Activated CD8-positive, alpha-beta memory T cell treated with anti-CD3 and anti-CD28 coated beads, Interleukin-2, amount 10 ng/mL, durations not matched to agents 7 days and 5 days (primary cell): ENCODE results near the gene WNK1. TPM values are rescaled to one million over a fixed set of nuclear protein-coding genes. Genes with fewer than 3 reads are reported as not detected.

Experiments
- ATAC-seq: fragments of 150-1000 bp; cut with Tn5 transposase; one replicate; pipeline ENCODE4 v1.10.0; 2021; ENCODE audit warnings: moderate library complexity
- CTCF ChIA-PET: fragments of 350-600 bp; sonication (Branson Sonifier 250); formaldehyde crosslinking; loops from one replicate; lab custom pipeline; 2021; ENCODE audit warnings: antibody characterized with exemption; lab: Charles Lee
- DNase-seq: peaks from one replicate; pipeline ENCODE4 v3.0.0-alpha.2; 2020
- H3K27ac Mint-ChIP-seq: one replicate; pipeline ENCODE4 v1.8.0; 2021; ENCODE audit warnings: mild to moderate bottlenecking, mixed read lengths
- H3K27me3 Mint-ChIP-seq: one replicate; pipeline ENCODE4 v1.8.0; 2021; ENCODE audit warnings: mixed read lengths
- H3K36me3 Mint-ChIP-seq: one replicate; pipeline ENCODE4 v1.8.0; 2021; ENCODE audit warnings: mild to moderate bottlenecking, mixed read lengths
- H3K4me1 Mint-ChIP-seq: one replicate; pipeline ENCODE4 v1.8.0; 2021; ENCODE audit warnings: mixed read lengths
- H3K4me3 Mint-ChIP-seq: one replicate; pipeline ENCODE4 v1.8.0; 2021; ENCODE audit warnings: mild to moderate bottlenecking, moderate library complexity, mixed read lengths
- H3K9me3 Mint-ChIP-seq: one replicate; pipeline ENCODE4 v1.8.0; 2022; ENCODE audit warnings: low read depth, mixed read lengths
- total RNA-seq, 2 experiments: library from RNA; stranded (reverse); gene quantifications; one replicate each; pipeline ENCODE4 v1.2.3, GENCODE V29; 2021

Gene WNK1
- total RNA-seq, 2 experiments from 2014 or later, result 199 to 211 TPM

DNA sequence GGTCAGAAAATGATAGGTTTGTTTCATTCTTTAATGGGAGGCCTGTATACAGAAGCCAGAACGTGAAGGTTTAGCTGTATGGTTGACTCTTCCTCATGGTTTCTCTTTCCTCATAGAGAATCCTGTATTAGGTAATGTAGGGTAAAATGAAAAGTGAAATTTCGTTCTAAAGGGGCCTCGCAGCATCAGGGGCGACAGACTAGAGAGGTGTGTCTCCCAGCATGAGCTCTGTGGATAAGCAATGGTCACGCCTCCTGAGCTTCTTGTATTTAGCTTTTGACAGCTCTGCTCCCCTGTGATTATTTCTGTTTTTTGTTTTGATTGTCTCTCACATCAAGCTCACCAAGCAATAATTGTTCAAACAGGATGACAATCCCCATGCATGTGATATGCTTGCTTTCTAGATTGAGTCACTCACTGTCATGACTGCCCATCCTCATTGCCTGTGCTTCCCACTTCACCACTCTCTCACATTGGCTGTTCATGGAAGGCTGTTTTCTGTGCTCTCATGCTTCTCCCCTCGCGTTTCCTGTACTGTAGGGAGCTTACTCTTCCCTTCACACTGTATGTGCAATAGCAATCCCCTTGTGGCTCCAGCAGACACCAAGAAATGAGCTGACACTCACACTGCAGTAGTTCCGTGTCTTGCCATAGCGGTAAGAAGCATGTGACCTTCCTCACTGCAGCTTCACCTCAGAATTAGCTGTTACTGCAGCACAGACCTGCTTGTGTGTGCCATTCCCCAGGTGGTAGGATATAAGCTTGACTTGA, 153.1 kb downstream of the WNK1 start:
- Mint-ChIP-seq H3K27me3 (no peaks in the 10 kb centered on the region), H3K4me3 (peak overlapping the region; percentile 5), H3K36me3 (peaks cover 61% of the 10 kb centered on the region), H3K27ac (peak overlapping the region; percentile 68), H3K9me3 (no peaks in the 10 kb centered on the region), H3K4me1 (peaks cover 38% of the 10 kb centered on the region)
- CTCF ChIA-PET, result interaction anchor here (0.8 to 2.3 kb wide), 8 partner anchors 10 to 336 kb away, joined by 3 to 8 read pairs (median 4); partner anchors contain the start of gene RAD52
- peak; percentile 68 for ATAC-seq
- peak; percentile 54 for DNase-seq

DNA sequence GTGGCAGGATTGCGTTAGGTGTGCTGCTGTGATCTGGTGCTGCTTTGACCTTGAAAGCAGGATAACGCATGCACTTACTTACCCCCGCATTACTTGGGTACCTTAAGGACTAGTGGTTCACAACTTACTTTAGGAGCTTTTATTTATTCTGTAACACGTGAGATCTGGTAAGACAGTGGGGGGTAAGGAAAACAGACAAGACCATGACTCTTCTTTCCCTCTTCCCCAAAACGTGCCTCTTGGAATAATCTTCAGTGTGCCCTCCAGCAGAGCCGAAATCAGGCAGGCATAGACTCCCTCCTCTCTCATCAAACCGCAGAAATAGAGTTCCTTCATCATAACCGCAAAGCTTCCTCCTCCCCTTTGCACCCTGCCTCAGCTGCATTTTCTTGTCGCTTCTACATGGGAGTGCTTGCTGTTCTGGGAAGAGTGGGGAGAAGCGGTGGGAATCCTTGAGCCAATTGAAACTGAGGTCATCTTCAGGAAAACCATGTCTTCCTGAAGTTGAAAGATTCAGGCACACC, 153.7 kb downstream of the WNK1 start:
- no peak for DNase-seq
- H3K27ac Mint-ChIP-seq, result peak overlapping the region; percentile 68
- CTCF ChIA-PET, result interaction anchor here (0.8 to 2.3 kb wide), 9 partner anchors 10 to 337 kb away, joined by 3 to 8 read pairs (median 3); partner anchors contain the start of gene RAD52
- peaks cover 38% of the 10 kb centered on the region for H3K4me1 Mint-ChIP-seq
- peak; percentile 21 for ATAC-seq
- H3K27me3 Mint-ChIP-seq, result no peaks in the 10 kb centered on the region
- H3K4me3 Mint-ChIP-seq, result no peak overlapping the region
- H3K36me3 Mint-ChIP-seq, result peaks cover 55% of the 10 kb centered on the region
- no peaks in the 10 kb centered on the region for H3K9me3 Mint-ChIP-seq

GRCh38 chr12:907413-908185, 155.2 kb downstream of the WNK1 start:
- DNase-seq (no peak), ATAC-seq (no peak)
- peaks cover 47% of the 10 kb centered on the region for H3K36me3 Mint-ChIP-seq
- no peak overlapping the region for H3K4me3 Mint-ChIP-seq
- H3K4me1 Mint-ChIP-seq, result peaks cover 36% of the 10 kb centered on the region
- no peaks in the 10 kb centered on the region for H3K27me3 Mint-ChIP-seq
- no peaks in the 10 kb centered on the region for H3K9me3 Mint-ChIP-seq
- CTCF ChIA-PET, result interaction anchor here (1.1 kb wide), 1 partner anchor 42 kb away, joined by 3 read pairs; the partner anchor contains the start of gene RAD52
- no peak overlapping the region for H3K27ac Mint-ChIP-seq

- H3K27ac Mint-ChIP-seq, result peak overlapping the region; percentile 11
Measured at GRCh38 chr12:909861-910260, 157.5 kb downstream of the WNK1 start.

DNA sequence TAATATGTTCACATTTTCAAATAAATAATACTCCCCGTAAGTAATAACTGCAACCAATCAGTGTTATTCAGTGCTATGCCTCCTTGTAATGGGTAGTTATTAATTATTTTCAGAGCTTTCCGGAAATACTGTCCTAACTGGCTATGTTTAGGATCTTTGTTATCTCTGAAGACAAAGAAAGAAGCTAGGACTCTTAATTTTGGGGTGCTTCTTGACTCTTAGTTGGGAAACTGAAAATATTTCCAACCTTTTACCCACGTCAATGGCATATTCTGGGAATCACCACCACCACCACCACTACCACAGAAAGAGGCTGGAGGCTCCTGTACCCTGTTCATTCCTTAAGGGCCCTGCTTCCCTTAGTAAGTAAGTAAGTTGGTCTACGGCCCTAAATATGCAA, 158.0 kb downstream of the WNK1 start:
- no peak for ATAC-seq
- peaks cover 55% of the 10 kb centered on the region for H3K36me3 Mint-ChIP-seq
- no peaks in the 10 kb centered on the region for H3K27me3 Mint-ChIP-seq
- H3K4me3 Mint-ChIP-seq, result no peak overlapping the region
- H3K27ac Mint-ChIP-seq, result no peak overlapping the region
- no peaks in the 10 kb centered on the region for H3K9me3 Mint-ChIP-seq
- H3K4me1 Mint-ChIP-seq, result peaks cover 26% of the 10 kb centered on the region
- CTCF ChIA-PET, result interaction anchor here (0.7 to 1.3 kb wide), 2 partner anchors 11 to 39 kb away, joined by 3 read pairs; partner anchors contain the start of gene RAD52
- no peak for DNase-seq

More at GRCh38 chr12:909861-910260, 157.5 kb downstream of the WNK1 start:
- peaks cover 52% of the 10 kb centered on the region for H3K36me3 Mint-ChIP-seq
- ATAC-seq (no peak), DNase-seq (no peak)
- H3K27me3 Mint-ChIP-seq, result no peaks in the 10 kb centered on the region
- H3K9me3 Mint-ChIP-seq, result no peaks in the 10 kb centered on the region
- H3K4me1 Mint-ChIP-seq, result peaks cover 25% of the 10 kb centered on the region
- CTCF ChIA-PET, result interaction anchor here (1.3 kb wide), 1 partner anchor 39 kb away, joined by 3 read pairs; the partner anchor contains the start of gene RAD52
- no peak overlapping the region for H3K4me3 Mint-ChIP-seq

- H3K27ac Mint-ChIP-seq, result no peak overlapping the region
- ATAC-seq, result no peak
- no peak for DNase-seq
- no peaks in the 10 kb centered on the region for H3K27me3 Mint-ChIP-seq
- H3K4me1 Mint-ChIP-seq, result peaks cover 22% of the 10 kb centered on the region
- peaks cover 48% of the 10 kb centered on the region for H3K36me3 Mint-ChIP-seq
- no peaks in the 10 kb centered on the region for H3K9me3 Mint-ChIP-seq
- no peak overlapping the region for H3K4me3 Mint-ChIP-seq
- CTCF ChIA-PET, result no interaction called here
Measured at GRCh38 chr12:911191-911826, 158.9 kb downstream of the WNK1 start.

DNA sequence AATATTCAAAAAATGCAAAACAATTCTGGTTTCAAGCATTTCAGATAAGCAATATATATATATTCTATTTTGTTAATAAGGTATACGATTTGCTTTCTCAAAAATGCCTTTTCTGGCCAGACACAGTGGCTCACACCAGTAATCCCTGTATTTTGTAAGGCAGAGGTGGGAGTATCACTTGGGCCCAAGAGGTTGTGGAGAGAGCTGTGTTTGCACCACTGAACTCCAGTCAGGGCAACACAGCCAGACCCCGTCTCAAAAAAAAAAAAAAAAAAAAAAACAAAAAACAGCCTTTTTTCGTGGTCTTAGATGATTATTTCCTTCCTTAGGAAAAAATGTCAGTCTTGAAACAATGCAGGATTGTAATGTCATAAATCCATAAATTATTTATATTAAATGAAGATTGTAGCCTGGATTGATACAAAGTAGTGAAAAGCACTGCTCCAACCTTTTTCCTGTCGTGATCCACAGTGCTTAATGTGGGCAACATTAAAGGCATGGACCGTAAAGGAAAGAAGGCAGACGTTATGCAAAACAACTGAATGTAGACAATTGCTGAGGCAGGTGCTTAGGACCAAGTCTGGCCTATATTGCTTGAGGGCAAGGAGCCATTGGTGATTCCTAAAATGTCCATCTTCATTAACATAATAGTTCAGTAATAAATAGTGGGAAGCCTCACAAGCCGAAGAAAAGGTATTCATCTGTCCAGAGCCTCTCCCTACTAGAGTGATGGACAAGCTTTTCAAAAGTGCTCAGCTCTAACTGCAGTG, 160.3 kb downstream of the WNK1 start:
- no peak overlapping the region for H3K27ac Mint-ChIP-seq
- DNase-seq, result no peak
- H3K27me3 Mint-ChIP-seq, result no peaks in the 10 kb centered on the region
- ATAC-seq, result no peak
- no peaks in the 10 kb centered on the region for H3K9me3 Mint-ChIP-seq
- H3K36me3 Mint-ChIP-seq, result peaks cover 53% of the 10 kb centered on the region
- peaks cover 24% of the 10 kb centered on the region for H3K4me1 Mint-ChIP-seq
- H3K4me3 Mint-ChIP-seq, result no peak overlapping the region
- CTCF ChIA-PET, result interaction anchor here (1.2 kb wide), 2 partner anchors 180 to 343 kb away, joined by 3 to 4 read pairs; no protein-coding TSS in a partner anchor

DNA sequence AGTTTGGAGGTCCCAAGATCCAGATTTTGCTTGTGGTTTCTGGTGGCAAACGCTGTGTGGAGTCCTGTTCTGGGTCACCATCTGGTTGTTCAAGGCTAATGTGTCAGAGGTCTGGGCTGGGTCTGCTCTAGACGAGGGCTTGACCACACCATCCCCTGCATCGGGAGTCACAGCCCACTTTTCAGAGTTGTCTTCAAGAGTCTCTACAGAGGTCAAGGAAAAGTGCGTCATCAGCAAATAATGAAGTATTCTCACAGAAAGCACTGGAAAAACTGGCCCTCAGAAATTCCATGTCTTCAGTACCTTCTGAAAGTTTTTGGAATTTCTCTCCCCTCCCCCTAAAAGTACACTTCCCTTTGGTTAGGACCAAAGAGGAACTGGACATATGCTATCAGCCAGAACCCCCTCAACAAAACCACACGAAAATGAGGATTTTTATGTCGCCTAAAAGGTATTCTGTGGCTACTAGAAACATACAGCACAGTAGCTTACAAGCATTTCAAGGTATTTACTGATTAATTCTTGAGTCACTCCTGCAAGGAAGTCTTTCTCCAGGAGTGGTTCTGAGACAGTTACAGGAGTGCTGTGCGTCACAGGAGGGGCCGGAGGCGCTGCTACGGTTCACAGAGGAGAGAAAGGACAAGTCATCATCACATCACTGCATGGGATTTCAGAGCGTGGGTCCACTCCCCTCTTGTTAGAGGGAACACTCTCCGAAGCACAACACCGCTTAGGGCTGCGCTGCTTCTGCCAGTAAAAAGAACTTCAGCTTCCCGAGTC, 161.7 kb downstream of the WNK1 start:
- ATAC-seq, result no peak
- Mint-ChIP-seq H3K27me3 (no peaks in the 10 kb centered on the region), H3K27ac (peak overlapping the region; percentile 71), H3K9me3 (no peaks in the 10 kb centered on the region), H3K4me1 (peaks cover 24% of the 10 kb centered on the region), H3K4me3 (no peak overlapping the region), H3K36me3 (peaks cover 55% of the 10 kb centered on the region)
- DNase-seq, result no peak
- CTCF ChIA-PET, result interaction anchor here (0.6 to 1.7 kb wide), 5 partner anchors 35 to 345 kb away, joined by 3 to 6 read pairs (median 4); partner anchors contain the start of gene RAD52

DNA sequence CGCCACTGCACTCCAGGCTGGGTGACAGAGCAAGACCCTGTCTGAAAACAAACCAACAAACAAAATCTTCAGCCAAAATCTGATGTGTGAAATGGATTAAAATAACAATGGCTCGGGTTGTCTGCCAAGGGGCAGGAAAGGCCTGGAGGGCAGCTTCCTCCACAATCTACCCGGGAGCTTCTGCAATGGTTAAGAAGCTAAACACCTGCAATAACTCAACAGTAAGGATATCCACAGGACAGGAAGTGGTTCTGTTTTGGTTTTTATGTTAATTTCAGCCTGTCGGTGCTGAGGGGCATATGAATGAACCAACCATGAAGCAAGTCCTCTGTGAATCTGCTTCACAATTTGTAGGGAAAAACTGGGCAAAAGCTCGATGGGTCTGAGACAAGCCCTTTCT, 162.7 kb downstream of the WNK1 start:
- H3K9me3 Mint-ChIP-seq, result no peaks in the 10 kb centered on the region
- no peaks in the 10 kb centered on the region for H3K27me3 Mint-ChIP-seq
- H3K36me3 Mint-ChIP-seq, result peaks cover 50% of the 10 kb centered on the region
- peak overlapping the region; percentile 71 for H3K27ac Mint-ChIP-seq
- CTCF ChIA-PET, result interaction anchor here (0.6 to 1.7 kb wide), 4 partner anchors 34 to 339 kb away, joined by 3 to 6 read pairs (median 4); partner anchors contain the start of gene RAD52
- H3K4me3 Mint-ChIP-seq, result no peak overlapping the region
- peaks cover 24% of the 10 kb centered on the region for H3K4me1 Mint-ChIP-seq
- ATAC-seq, result peak; percentile 80
- no peak for DNase-seq

DNA sequence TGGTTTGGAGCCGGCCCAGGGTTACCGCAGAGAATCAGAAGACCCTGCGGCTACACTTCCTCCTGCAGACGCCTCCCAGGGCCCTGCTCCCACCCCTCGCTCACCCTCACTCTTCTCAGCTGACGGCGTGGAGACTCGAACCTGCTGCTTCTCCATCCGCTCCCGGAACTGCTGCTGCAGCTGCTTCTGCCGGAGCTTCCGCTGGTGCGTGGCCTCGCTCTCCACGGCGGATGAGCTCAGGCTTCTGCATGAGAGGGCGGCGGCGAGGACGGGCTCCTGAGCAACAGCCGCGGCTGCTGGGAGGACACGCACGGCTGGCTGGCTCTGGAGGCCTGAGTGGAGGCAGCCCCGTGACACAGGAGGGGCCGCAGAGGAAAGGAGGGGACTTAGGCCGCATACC, 163.9 kb downstream of the WNK1 start:
- H3K27me3 Mint-ChIP-seq, result no peaks in the 10 kb centered on the region
- ATAC-seq (no peak), DNase-seq (peak; percentile 52)
- peak overlapping the region; percentile 25 for H3K4me3 Mint-ChIP-seq
- no peaks in the 10 kb centered on the region for H3K9me3 Mint-ChIP-seq
- peak overlapping the region; percentile 87 for H3K27ac Mint-ChIP-seq
- CTCF ChIA-PET, result interaction anchor here (0.8 to 0.9 kb wide), 2 partner anchors 10 to 33 kb away, joined by 3 read pairs; partner anchors contain the start of gene RAD52
- H3K4me1 Mint-ChIP-seq, result peaks cover 24% of the 10 kb centered on the region
- H3K36me3 Mint-ChIP-seq, result peaks cover 57% of the 10 kb centered on the region

DNA sequence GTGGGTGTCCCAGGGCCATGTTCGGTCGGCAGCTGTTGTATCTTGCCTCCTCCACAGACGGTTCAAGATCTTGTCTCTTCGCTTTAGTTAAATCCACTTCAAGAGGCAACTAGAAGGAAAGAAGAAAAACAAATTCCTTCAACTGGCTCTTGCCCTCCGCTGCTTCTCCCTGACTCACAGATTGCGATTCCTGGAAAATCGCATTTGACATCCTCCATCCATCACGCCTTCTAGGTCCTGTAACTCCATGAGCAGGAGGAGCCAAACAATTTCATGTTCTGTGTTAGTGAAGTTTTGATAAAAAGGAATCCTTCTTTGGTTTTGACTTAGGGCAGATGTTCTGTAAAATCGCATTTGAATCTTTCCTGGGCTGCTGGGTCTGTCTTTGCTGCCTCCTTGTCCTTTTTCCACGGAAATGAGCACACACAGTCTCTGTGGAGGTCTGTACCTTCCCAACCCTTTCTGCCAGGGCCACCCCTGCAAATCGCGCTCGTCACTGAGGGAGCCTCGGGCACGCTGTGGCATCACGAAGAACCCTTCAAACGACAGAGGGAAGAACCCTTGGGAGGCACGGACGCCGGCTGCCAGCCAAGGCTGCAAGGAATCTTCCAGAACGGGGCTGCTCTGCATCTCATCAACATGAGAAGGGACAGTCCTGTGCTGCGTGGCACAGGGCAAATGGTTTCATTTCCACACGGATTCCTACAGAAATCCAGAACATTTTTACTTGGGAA, 164.5 kb downstream of the WNK1 start:
- ATAC-seq (no peak), DNase-seq (no peak)
- Mint-ChIP-seq H3K27ac (peak overlapping the region; percentile 22), H3K4me3 (no peak overlapping the region), H3K9me3 (no peaks in the 10 kb centered on the region), H3K27me3 (no peaks in the 10 kb centered on the region), H3K4me1 (peaks cover 24% of the 10 kb centered on the region), H3K36me3 (peaks cover 58% of the 10 kb centered on the region)
- CTCF ChIA-PET, result interaction anchor here (0.8 to 1.6 kb wide), 3 partner anchors 11 to 33 kb away, joined by 3 to 4 read pairs (median 3); partner anchors contain the start of gene RAD52
